MM.1S (cell line): ENCODE measurements around the gene SLCO3A1.

Experiments
- EZH2 ChIP-seq: fragments of 300-600 bp; sonication (generic); optimal IDR thresholded peaks from 2 replicates; pipeline ENCODE3; 2017; ENCODE audit warnings: low read depth, mild to moderate bottlenecking, antibody characterized with exemption, low read length, mixed read lengths
- EZH2phosphoT487 ChIP-seq: fragments of 300-600 bp; sonication (generic); IDR thresholded peaks from 2 replicates; pipeline ENCODE4 v1.6.1; 2018; ENCODE audit warnings: antibody characterized with exemption, low read length
- TF ChIP-seq, protein P1 (sequence below): fragments of 300-600 bp; sonication (generic); IDR thresholded peaks from 2 replicates; pipeline ENCODE4 v1.5.1; 2016; ENCODE audit warnings: antibody characterized with exemption, low read length, mixed read lengths

DNA sequence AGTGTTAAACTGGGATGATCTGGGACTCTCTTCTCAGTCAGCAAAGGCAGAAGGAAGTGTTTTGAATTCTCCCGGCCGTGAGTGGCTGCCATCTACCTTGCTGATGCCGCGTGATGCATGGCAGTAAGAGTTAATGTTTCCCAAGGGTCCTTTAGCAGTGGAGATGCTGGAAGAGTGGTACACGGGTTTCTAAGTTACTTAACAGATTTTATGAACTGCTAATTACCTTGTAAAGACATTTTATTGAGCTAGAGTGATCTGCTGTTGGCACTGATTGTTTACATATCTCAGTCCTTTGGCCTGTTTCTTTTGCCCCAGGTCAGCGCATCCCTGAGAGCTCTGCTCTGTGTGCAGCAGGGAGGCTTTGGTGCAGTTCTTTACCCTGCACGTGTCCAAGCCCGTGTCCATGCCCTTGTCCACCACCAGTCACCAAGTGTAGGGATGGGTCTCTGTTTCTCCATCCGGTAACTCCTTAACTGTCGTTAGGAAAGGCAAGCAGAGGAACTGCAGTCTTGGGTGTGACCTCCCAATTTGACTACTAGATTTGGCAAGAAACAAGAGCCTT, 172.3 kb downstream of the SLCO3A1 start:
- TF ChIP-seq EZH2phosphoT487 (no peak), EZH2 (no peak)
- TF ChIP-seq, protein P1, sequence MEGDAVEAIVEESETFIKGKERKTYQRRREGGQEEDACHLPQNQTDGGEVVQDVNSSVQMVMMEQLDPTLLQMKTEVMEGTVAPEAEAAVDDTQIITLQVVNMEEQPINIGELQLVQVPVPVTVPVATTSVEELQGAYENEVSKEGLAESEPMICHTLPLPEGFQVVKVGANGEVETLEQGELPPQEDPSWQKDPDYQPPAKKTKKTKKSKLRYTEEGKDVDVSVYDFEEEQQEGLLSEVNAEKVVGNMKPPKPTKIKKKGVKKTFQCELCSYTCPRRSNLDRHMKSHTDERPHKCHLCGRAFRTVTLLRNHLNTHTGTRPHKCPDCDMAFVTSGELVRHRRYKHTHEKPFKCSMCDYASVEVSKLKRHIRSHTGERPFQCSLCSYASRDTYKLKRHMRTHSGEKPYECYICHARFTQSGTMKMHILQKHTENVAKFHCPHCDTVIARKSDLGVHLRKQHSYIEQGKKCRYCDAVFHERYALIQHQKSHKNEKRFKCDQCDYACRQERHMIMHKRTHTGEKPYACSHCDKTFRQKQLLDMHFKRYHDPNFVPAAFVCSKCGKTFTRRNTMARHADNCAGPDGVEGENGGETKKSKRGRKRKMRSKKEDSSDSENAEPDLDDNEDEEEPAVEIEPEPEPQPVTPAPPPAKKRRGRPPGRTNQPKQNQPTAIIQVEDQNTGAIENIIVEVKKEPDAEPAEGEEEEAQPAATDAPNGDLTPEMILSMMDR: no peak
